GM18867 (cell line): ENCODE measurements around the gene SNX25.
"Not testable (repeated sequence)": the region's sequence is repeated elsewhere in the genome, so short reads cannot be mapped to it uniquely, and the experiment has no call there.

Experiments used
- ATAC-seq: cut with Tn5 transposase; IDR thresholded peaks from one replicate; pipeline ENCODE4 v1.9.1; 2021; ENCODE audit warnings: mild to moderate bottlenecking, moderate library complexity; ENCODE audit not compliant: unreplicated experiment

The SNX25 gene

GRCh38 chr4:185335579-185335978 lies 126.2 kb downstream of the SNX25 start:
- ATAC-seq, result no peak

DNA sequence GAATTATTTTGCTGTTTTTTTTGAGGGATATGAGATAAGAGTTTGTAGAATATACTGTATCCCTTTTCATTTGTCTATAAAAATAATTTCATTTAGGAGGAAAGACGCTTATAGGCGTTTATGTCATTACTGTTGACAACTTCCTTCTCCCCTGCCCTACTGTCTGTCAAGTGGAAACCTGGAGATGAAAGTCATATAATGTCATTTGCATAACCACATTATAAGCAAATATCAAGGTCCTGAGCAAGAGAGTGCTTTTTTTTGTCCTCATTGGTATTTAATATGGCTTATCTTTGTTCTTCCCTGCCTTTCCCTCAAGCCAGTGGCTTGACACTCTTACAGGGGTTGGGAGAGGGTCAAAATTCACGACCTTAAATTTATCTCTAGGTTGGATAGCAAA lies 130.5 kb downstream of the SNX25 start:
- ATAC-seq, result no peak

GRCh38 chr4:185341377-185341776 lies 132.0 kb downstream of the SNX25 start:
- ATAC-seq, result no peak

GRCh38 chr4:185341841-185342240 lies 132.4 kb downstream of the SNX25 start:
- ATAC-seq, result peak; percentile 72

DNA sequence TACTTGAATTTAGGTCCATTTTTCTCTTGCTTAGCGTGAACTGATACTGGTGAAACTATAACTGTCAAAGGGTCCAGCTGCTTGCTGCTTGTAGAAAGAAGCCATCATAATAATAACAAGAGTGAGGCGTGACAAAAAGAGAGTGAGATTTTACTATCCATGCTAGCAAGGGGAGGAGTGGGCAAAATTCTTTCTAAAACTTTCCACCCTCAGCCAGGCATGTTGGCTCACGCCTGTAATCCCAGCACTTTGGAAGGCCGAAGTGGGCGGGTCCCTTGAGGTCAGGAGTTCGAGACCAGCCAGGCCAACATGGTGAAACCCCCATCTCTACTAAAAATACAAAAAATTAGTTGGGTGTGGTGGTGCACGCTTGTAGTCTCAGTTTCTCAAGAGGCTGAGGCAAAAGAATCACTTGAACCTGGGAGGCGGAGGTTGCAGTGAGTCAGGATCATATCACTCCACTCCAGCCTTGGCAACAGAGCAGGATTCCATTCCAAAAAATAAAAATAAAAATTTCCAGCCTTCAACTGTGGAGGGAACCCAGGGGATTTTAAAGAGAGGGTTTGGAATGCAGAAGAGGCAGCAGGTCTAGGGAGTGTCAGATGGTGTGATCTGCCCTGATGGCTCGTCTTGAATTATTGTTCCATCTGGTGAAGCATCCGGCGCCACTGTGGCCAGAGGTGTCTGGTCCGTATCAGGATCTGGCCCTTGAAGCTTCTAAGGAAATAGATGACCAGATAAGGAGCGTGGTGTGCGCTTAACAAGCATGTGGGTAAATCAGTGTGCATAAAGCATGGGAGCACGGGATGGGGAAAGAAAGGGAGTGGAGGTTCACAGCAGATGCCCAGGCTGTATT lies 134.6 kb downstream of the SNX25 start:
- peak; percentile 39 for ATAC-seq

DNA sequence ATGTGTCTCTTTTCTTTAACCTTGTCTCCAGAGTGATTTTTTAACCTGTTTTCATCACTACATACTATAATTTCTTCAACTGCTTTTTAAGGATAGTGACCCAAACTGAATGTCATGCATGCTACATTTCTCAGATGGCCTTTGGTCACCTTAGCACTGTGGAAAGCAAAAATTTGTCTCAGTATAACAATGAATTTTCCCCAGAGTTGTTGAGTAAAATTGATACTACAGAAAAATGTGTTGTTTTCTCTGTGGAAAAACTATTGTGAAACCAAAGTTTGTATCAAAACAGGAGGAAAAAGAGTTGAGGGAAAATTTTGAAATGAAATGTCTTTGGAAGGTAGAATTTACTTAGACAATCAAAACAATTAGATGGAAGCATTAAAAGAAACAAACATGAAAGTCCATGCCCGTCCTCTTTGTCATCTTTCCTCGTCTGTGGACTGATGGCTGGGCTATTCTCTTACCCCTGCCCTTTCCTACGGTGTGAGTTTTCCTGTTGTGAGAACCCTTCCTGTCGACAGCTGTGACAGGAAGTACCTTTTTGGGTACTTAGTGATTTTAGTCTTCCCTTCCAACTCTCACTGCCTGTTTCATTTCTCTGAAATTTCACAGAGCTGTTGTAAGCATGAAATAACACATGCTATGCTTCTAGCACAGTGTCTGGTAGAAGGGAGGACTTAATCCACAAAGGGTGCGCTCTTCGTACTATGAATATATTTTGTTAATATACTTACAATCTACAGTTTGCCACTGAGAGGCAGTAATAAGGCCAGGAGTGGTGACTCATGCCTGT lies 135.5 kb downstream of the SNX25 start:
- ATAC-seq, result peak; percentile 50

DNA sequence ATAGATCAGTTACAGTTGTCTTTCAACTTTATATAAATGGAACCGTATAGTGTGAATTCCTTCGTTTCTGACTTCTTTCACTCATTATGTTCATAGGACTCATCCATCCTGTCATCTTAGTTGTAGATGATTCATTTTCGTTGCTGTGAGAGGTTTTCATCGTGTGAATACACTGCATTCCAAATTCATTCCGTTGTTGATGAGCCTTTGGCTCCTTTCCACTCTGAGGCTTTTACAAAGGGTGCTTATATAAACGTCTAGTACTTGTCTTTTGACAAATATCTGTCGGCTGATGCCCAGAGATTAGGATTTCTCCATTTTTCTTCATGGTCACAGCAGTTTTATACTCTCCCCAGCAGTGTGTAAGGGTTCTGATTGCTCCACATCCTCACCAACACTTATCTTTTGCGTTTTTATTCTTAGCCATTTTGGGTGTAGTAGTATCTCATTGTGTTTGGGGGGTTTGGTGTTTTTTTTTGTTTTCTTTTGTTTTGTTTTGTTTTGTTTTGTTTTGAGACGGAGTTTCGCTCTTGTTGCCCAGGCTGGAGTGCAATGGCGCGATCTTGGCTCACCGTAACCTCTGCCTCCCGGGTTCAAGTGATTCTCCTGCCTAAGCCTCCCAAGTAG lies 137.7 kb downstream of the SNX25 start:
- ATAC-seq, result no peak

DNA sequence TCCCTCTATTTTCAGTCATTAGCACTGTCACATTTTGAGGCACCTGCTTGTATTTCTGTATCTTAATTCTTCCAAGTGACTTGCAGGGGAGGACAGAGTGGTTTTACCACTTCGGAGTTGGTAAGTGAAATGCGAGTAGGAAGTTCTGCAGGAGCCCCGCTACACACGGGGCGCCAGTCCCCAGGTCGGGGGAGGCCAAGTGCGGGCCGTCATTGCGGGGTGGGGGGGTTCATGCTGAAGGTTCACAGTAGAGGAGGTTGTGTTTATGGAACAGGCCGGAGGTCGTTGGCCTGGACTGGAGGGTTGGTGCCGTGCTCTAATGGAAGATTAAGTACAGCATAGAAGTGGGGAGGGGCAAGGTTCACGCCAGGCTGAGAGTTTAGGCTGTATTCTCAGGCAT lies 142.3 kb downstream of the SNX25 start:
- ATAC-seq, result no peak

- no peak for ATAC-seq
Measured at GRCh38 chr4:185352202-185352601, 142.8 kb downstream of the SNX25 start.

- ATAC-seq, result no peak
Measured at GRCh38 chr4:185352741-185353140, 143.3 kb downstream of the SNX25 start.

DNA sequence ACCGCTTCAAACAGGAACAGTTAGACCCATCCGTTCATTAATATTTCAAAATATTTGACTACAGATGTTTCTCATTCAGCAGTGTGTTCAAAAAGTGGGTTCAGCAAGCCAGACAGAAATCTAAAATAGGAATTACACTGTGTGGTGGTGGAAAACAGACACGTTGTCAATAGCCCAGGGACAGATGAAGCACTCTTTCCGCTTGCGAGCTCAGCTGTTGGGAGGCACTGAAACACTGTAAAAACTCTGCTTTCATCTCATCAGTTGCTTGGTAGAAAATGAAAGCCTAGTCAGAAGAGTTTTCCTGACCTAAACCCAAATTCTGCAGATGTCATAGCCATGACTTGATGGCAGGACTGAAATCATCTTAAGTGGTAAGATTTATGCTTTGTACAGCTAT lies 147.8 kb downstream of the SNX25 start:
- ATAC-seq, result no peak

- ATAC-seq, result no peak
Measured at GRCh38 chr4:185357733-185358440, 148.5 kb downstream of the SNX25 start.

DNA sequence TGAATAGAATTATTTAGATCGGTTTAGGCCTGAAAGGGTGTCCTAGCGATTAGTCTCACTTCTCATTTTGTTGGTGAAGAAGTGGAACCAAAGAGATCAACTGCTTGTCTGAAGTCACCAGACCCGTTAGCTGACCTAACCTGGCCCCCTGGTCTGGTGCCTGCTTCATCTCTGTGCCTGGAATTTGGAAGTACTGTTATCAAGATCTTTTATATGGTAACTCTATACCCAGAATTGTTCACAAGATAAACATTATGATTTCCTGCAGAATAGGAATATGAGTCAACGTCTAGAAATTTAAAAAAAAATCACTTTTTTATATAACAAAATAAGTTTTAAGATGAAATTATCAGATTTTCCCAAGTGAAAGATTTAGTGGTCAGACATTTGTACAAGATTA lies 149.1 kb downstream of the SNX25 start:
- ATAC-seq, result no peak

GRCh38 chr4:185358959-185359358 lies 149.6 kb downstream of the SNX25 start:
- no peak for ATAC-seq

DNA sequence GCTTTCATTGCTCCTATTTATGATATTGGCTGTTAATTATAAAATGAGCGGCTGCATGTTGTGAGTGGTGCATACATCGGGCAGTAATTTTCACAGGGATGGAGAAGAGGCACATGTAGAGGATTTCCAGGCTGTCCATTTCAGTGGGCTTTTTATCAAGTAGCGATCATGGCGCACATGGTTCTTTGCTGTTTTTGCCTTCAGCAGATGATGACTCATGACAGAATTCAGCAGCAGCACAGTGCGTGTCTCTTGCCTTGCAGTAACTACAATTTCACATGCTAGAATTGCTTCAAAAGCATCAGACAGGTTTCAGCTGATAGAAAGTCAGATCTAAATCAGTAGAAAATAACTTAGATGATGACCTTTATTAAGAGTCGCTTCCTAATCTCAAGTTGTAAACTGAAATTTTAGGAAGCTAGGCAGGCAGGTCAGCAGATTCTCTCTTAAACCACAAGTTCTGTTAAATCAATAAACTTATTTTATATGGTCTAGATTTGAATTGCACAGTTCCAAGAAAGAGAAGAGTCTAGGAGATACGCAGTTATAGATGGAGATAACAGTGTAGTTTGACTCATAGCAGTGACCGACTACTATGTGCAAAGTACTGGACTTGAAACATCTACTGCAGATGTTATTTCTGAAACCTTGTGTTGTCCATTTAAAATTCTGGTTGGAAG lies 150.5 kb downstream of the SNX25 start:
- no peak for ATAC-seq

- no peak for ATAC-seq
Measured at GRCh38 chr4:185361872-185362271, 152.5 kb downstream of the SNX25 start.

- not testable (repeated sequence) for ATAC-seq
Measured at GRCh38 chr4:185362570-185362969, 153.2 kb downstream of the SNX25 start.

DNA sequence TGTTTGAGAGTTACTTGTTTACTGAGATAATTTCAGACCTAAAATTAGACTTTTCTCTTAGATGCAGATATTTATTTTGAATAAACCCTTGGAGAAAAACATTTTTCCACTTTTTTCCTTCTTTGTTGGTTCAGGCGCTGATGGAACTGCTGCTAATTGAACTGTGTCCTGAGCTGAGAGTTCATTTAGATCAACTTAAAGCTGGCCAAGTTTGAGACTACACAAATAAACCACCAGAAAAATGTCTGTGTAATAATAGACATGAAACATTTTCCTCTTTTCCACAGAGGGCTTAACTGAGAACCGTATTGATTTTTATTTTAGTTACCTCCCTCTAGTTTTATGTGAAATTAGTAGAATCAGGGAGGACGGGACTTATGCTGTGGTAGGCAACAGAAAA lies 153.9 kb downstream of the SNX25 start:
- ATAC-seq, result no peak

DNA sequence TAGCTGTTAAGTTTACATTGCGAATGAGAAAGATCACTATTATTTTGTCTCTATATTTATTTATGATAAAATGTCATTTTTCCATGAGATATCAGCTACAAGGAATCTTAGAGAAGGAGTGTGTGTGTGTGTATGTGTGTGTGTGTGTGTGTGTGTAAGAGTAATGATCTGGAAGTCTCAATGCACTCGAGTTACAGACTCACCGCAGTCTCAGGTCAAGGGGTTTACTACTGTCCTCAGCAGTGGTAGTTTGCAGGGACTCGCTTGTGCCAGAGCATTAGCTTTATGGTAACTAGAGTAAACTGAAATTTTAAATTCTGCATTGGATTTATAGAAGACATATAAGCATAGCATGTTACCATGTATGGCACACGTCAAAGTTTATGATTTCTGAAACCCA lies 155.5 kb downstream of the SNX25 start:
- no peak for ATAC-seq

DNA sequence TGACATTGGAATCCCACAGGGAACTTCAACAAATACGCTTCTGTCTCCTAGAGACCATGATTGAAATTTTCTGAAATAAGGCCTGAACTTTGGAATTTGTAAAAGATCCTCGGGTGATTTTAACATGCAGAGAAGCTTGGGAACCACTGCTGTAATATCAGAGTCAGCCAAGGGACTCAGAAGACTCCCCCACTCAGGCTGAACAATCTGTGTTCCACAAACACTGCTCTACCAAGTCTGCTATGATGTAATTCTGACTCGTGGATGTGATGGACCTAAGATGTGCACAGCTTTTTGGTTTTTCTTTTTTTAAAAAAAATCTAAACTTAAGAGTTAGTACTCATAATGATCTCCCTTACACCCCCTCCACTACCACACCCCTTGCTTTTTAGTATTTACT lies 160.3 kb downstream of the SNX25 start:
- ATAC-seq, result no peak
